ENCODE results near the gene MED25. TPM values are rescaled to one million over a fixed set of nuclear protein-coding genes. Genes with fewer than 3 reads are reported as not detected.

Gene MED25
- total and polyA plus RNA-seq, 12 donors: 39.5 to 149 (median 54.9) TPM

DNA sequence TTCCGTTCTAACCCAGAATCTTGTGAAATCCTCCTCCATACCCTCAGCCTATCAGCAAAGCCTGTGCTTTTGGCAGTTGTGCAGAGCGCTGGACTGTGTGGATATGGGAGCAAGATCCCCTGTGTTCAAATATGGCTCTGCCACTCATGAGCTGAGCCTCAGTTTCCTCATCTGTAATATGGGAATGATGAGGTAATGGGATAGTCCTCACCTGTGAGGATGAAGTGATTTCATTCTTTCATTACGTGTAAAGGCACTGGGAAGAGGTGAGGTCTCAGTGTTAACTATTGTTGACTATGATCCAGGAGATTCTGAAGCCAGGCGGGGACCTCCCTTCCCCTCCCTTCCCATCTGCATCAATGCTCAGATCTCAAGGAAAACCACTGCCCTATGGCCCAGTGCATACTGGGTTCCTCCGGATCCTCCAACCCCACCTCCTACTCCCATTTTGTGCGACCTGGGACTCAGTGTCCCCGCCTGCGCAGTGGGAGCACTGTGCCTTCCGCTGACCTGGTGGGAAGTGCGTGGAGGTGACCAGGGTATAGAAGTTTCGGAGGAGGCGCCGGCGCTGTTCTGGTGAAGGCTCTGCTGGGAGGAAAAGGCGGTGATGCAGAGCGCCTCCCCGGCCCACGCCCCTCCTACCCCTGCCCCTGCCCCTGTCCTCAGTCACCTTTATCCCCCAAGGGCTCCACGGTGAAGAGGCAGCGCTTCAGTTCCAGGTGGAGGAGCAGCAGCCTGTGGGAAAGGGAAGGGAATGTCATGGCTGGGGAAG lies 10.0 kb upstream of the MED25 start:
- peaks cover 8 to 37% (median 23%) of the 10 kb centered on the region in 9 donors for H3K4me1 ChIP-seq
- H3K27me3 ChIP-seq: no peaks in the 10 kb centered on the region
- intact Hi-C loops (cut with DNase I): loop anchor here in 5 of 10 donors (5.0 to 10.0 kb wide), 2 partner anchors 41 to 123 kb away; partner anchors contain the start of genes AP2A1 (in 4 of the 5) and ADM5 (in 1 of the 5)
- 77 to 79% methylated on average over 20 of the region's 20 CpGs for WGBS, 2 donors
- no peak for DNase-seq
- TF ChIP-seq, protein P1, sequence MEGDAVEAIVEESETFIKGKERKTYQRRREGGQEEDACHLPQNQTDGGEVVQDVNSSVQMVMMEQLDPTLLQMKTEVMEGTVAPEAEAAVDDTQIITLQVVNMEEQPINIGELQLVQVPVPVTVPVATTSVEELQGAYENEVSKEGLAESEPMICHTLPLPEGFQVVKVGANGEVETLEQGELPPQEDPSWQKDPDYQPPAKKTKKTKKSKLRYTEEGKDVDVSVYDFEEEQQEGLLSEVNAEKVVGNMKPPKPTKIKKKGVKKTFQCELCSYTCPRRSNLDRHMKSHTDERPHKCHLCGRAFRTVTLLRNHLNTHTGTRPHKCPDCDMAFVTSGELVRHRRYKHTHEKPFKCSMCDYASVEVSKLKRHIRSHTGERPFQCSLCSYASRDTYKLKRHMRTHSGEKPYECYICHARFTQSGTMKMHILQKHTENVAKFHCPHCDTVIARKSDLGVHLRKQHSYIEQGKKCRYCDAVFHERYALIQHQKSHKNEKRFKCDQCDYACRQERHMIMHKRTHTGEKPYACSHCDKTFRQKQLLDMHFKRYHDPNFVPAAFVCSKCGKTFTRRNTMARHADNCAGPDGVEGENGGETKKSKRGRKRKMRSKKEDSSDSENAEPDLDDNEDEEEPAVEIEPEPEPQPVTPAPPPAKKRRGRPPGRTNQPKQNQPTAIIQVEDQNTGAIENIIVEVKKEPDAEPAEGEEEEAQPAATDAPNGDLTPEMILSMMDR (IDR thresholded peaks at IDR 0.05): no peak
- no peaks in the 10 kb centered on the region for H3K9me3 ChIP-seq
- peaks cover 0 to 48% (median 17%) of the 10 kb centered on the region in 9 donors for H3K36me3 ChIP-seq
- peak overlapping the region in 8 of 10 donors; percentile 4 to 89 (median 84) for H3K27ac ChIP-seq
- peak in 3 of 8 donors; percentile 0 to 11 (median 1) for ATAC-seq
- peak overlapping the region in 9 of 10 donors; percentile 59 to 87 (median 85) for H3K4me3 ChIP-seq

DNA sequence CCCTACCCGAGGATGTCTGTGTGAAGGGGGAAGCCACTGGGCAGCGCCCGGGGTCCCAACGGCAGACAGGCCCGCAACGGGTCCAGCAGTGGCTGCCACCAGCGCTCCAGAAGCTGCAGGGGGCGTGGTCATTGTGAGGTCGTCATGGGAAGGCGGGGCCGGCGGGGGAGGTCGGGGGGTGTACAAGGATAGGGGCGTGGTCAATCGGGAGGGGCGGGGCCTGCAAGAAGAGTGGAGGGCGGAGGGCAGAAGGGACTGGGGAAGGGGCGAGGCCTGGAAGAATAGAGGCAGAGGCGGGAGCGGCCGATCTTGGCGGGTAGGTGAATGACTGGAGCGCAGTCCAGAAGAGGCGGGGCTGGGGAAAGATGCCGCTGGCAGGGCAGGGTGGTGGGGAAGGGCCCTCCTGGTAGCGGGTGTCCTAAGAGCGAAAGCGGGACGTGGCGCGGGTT lies 9.4 kb upstream of the MED25 start:
- 1% methylated on average over 31 of the region's 31 CpGs for WGBS, 2 donors
- peak; percentile 95 to 96 for DNase-seq
- H3K4me3 ChIP-seq: peak overlapping the region; percentile 56 to 87 (median 82)
- no peaks in the 10 kb centered on the region for H3K27me3 ChIP-seq
- intact Hi-C loops (cut with DNase I): loop anchor here in 5 of 10 donors (5.0 to 10.0 kb wide), 2 partner anchors 41 to 124 kb away; partner anchors contain the start of genes AP2A1 (in 4 of the 5) and ADM5 (in 1 of the 5)
- H3K36me3 ChIP-seq: peaks cover 0 to 42% (median 12%) of the 10 kb centered on the region in 9 donors
- H3K27ac ChIP-seq: peak overlapping the region; percentile 72 to 89 (median 84)
- H3K4me1 ChIP-seq: peaks cover 8 to 36% (median 23%) of the 10 kb centered on the region in 9 donors
- TF ChIP-seq, protein P1 (IDR thresholded peaks at IDR 0.05): no peak
- peak; percentile 75 to 83 (median 78) for ATAC-seq
- no peaks in the 10 kb centered on the region for H3K9me3 ChIP-seq

DNA sequence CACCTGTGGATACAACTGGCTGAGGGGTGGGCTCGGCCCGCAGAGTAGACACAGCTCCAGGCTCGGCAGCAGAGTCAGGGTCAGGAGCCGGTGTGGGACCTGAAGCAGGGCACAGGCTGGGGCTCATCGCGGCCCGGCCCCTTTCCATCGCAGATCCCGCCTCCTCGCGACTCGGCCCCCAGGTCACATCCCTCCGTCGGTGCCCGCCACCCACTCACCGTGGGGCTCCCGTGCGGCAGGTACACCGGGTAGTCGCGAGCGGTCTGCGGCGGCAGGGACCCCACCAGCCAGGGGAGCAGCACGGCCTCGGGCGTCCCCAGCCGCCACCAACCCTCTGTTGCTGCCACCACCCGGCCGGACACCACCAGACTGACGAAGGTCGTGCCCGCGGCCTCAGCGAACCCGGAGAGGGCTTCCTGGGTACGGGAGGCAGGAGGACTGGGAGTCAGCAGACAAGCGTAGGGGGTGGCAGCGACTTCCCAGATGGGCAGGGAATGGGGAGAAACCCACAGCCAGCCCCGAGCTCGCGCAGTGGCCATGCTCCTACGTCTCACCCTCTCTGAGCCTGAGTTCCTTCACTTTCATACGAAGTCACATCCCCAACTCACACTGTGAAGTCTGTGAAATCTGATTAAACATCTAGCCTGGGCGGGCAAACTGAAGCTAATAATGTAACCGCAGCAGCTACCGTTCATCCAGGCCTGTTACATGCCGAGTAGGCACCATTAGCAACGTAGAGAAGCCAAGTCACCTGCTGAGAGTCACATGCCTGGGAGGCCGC lies 8.7 kb upstream of the MED25 start:
- 7% methylated on average over 44 to 50 of the region's 50 CpGs for WGBS, 2 donors
- TF ChIP-seq, protein P1 (IDR thresholded peaks at IDR 0.05): peak in 6 of 9 donors; percentile 6 to 54 (median 36)
- no peaks in the 10 kb centered on the region for H3K9me3 ChIP-seq
- H3K27ac ChIP-seq: peak overlapping the region; percentile 72 to 89 (median 84)
- no peaks in the 10 kb centered on the region for H3K27me3 ChIP-seq
- peak; percentile 64 to 75 for DNase-seq
- intact Hi-C loops (cut with DNase I): loop anchor here in 5 of 10 donors (5.0 to 10.0 kb wide), 2 partner anchors 42 to 125 kb away; partner anchors contain the start of genes AP2A1 (in 4 of the 5) and ADM5 (in 1 of the 5)
- ATAC-seq: peak; percentile 19 to 59 (median 46)
- H3K36me3 ChIP-seq: peaks cover 0 to 35% (median 9%) of the 10 kb centered on the region in 9 donors
- peak overlapping the region; percentile 56 to 87 (median 82) for H3K4me3 ChIP-seq
- peaks cover 8 to 42% (median 23%) of the 10 kb centered on the region in 9 donors for H3K4me1 ChIP-seq

Data from heart right ventricle (tissue), 16 donors.